ENCODE results near the gene DCUN1D2. TPM values are rescaled to one million over a fixed set of nuclear protein-coding genes. Genes with fewer than 3 reads are reported as not detected.

The DCUN1D2 gene
- total RNA-seq, 3 donors from 2014 or later, result 15.8 to 22.4 (median 16.4) TPM

DNA sequence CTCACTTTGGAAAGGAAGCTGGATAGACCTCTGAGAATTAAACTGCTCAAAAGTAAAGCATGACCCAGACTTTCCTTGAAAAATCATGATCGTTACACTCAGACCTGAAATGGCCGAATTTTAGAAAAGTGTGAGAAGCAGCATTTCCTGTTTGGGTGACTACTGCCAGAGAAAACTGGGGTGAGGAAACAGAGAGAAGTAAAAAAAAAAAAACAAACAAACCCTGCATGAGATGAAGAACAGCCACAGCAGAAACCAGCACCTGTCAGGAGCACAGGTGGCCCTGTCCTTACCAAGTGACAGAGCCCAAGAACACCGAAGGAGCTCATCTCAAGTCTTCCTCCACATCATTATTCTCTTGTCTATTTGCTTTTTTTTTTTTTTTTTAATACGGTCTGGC lies 25.2 kb downstream of the DCUN1D2 start:
- Histone ChIP-seq H3K36me3 (peaks cover under 1% of the 10 kb centered on the region), H3K4me3 (no peak overlapping the region), H3K27ac (no peak overlapping the region), H3K9me3 (no peaks in the 10 kb centered on the region), H3K4me1 (no peaks in the 10 kb centered on the region), H3K27me3 (no peaks in the 10 kb centered on the region)
- TF ChIP-seq, protein P1, sequence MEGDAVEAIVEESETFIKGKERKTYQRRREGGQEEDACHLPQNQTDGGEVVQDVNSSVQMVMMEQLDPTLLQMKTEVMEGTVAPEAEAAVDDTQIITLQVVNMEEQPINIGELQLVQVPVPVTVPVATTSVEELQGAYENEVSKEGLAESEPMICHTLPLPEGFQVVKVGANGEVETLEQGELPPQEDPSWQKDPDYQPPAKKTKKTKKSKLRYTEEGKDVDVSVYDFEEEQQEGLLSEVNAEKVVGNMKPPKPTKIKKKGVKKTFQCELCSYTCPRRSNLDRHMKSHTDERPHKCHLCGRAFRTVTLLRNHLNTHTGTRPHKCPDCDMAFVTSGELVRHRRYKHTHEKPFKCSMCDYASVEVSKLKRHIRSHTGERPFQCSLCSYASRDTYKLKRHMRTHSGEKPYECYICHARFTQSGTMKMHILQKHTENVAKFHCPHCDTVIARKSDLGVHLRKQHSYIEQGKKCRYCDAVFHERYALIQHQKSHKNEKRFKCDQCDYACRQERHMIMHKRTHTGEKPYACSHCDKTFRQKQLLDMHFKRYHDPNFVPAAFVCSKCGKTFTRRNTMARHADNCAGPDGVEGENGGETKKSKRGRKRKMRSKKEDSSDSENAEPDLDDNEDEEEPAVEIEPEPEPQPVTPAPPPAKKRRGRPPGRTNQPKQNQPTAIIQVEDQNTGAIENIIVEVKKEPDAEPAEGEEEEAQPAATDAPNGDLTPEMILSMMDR (IDR thresholded peaks at IDR 0.05), result no peak
- TF ChIP-seq POLR2AphosphoS5 (IDR thresholded peaks at IDR 0.05), result no peak
- no peak for TF ChIP-seq POLR2A (IDR thresholded peaks at IDR 0.05)
- no peak for DNase-seq (ENCODE audit: low spot score in 2 of 2)
- intact Hi-C loops (cut with DNase I; ENCODE audit: low total_unique reads), result no loop called here

DNA sequence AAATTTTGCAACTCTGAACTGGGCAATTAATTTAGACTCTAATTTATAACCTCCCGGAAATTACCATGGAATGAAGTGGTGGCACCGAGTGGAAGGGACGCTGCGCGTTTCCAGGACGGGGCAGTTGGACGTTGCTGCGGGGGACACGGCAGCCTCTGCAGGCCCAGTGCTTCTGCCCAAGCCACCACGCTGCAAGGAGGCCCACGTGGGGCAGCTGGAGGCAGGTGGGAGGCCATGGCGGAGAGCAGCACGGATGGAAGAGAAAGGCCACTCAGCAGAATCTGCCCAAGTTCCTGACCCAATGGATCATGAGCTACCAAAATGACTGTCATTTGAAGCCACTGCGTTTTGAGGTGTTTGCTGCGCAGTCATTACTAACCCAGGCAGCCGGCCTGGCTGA lies 26.0 kb downstream of the DCUN1D2 start:
- intact Hi-C loops (cut with DNase I; ENCODE audit: low total_unique reads), result no loop called here
- no peak for TF ChIP-seq POLR2A (IDR thresholded peaks at IDR 0.05)
- H3K4me1 ChIP-seq, result no peaks in the 10 kb centered on the region
- no peak overlapping the region for H3K4me3 ChIP-seq
- H3K27ac ChIP-seq, result no peak overlapping the region
- H3K9me3 ChIP-seq, result no peaks in the 10 kb centered on the region
- no peaks in the 10 kb centered on the region for H3K27me3 ChIP-seq
- H3K36me3 ChIP-seq, result peaks cover 9% of the 10 kb centered on the region
- no peak for DNase-seq (ENCODE audit: low spot score in 2 of 2)

DNA sequence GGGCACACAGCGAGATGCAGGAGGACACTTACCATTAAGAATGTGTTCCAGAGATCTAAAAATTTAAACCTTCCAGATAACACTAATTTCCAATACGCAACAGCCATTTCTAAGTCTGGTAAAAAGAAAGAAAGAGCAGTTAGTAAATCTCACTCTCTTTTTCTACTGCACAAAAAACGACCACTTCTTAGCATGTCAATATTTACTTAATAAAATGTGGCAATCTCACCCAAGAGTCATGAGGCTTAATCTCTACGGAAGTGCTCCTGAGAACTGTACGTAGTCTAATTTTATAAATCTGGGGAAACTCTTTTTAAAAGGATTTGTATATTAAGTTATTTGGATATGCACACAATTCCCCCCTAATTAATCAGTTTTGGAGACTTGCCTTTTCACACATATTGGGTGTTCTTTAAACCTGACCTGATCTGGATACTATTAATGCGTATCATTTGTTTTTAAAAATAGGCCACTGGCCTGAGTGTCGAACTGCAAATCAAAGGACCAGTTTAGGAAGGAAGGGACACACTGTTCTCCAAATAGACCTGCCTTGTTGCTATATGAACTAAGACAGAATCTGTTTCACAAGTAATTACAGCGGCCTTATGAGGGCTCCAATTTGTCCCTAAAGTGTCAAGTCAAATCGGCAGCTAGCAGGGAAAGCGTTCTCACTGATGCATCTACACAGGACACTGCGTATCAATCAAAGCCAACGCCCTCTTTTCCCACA lies 29.3 kb downstream of the DCUN1D2 start:
- intact Hi-C loops (cut with DNase I; ENCODE audit: low total_unique reads), result no loop called here
- no peaks in the 10 kb centered on the region for H3K9me3 ChIP-seq
- no peaks in the 10 kb centered on the region for H3K27me3 ChIP-seq
- H3K4me3 ChIP-seq, result no peak overlapping the region
- H3K36me3 ChIP-seq, result peaks cover 9% of the 10 kb centered on the region
- TF ChIP-seq, protein P1 (IDR thresholded peaks at IDR 0.05), result no peak
- TF ChIP-seq POLR2AphosphoS5 (IDR thresholded peaks at IDR 0.05) (no peak), POLR2A (IDR thresholded peaks at IDR 0.05) (no peak)
- no peak overlapping the region for H3K27ac ChIP-seq
- no peaks in the 10 kb centered on the region for H3K4me1 ChIP-seq
- DNase-seq (ENCODE audit: low spot score in 2 of 2), result no peak

DNA sequence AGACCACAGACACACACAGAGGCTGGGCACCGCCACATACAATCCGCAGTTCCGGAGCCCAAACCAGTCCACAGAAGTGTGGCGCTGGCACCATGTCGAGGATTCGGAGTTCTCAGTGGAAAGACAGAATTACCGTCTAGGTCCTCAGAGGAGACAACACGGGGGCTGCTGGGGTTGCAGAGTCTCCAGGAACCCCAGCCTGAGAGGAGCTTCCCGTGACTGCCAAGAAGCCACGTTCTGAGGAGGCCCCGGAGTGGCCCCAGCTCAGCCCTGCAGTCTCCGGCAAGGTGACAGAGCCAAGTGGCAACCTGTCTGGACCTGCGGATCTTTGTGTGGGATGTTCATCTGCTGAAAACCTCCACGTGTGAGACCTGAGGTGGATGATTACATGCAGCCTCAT lies 29.9 kb downstream of the DCUN1D2 start:
- H3K9me3 ChIP-seq, result no peaks in the 10 kb centered on the region
- H3K27me3 ChIP-seq, result no peaks in the 10 kb centered on the region
- H3K4me1 ChIP-seq, result no peaks in the 10 kb centered on the region
- no peak overlapping the region for H3K4me3 ChIP-seq
- peaks cover 9% of the 10 kb centered on the region for H3K36me3 ChIP-seq
- H3K27ac ChIP-seq, result no peak overlapping the region
- intact Hi-C loops (cut with DNase I; ENCODE audit: low total_unique reads), result no loop called here
- DNase-seq (ENCODE audit: low spot score in 2 of 2), result no peak
- TF ChIP-seq, protein P1 (IDR thresholded peaks at IDR 0.05), result no peak
- TF ChIP-seq POLR2A (IDR thresholded peaks at IDR 0.05), result no peak
- TF ChIP-seq POLR2AphosphoS5 (IDR thresholded peaks at IDR 0.05), result no peak

DNA sequence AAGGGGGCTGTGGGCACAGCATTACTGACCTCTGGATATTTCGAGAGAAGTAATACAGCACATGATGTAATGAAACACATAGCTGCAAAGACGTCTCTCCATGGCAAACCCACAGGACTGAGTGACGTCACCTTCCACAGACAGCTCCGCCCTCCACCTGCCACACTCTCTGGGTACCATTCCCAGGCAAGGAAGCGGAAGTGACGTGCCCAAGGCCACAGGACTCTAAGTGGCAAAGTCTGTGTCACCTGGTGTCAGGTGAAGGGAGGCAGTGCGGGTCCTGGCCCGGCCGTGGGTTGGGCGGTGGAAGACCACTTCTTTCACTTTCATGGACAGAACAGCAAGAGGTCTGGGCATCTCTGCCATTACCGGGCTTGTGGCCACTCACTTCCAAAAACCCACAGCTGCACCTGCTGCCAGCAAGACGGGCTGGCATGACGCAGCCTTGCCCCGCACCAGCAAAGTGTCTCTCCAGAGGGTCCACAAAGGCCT lies 30.4 kb downstream of the DCUN1D2 start:
- H3K4me3 ChIP-seq, result no peak overlapping the region
- DNase-seq (ENCODE audit: low spot score in 2 of 2), result no peak
- H3K27me3 ChIP-seq, result no peaks in the 10 kb centered on the region
- H3K27ac ChIP-seq, result no peak overlapping the region
- no peaks in the 10 kb centered on the region for H3K9me3 ChIP-seq
- H3K4me1 ChIP-seq, result no peaks in the 10 kb centered on the region
- peaks cover 9% of the 10 kb centered on the region for H3K36me3 ChIP-seq
- intact Hi-C loops (cut with DNase I; ENCODE audit: low total_unique reads), result no loop called here
- TF ChIP-seq POLR2AphosphoS5 (IDR thresholded peaks at IDR 0.05), result no peak
- TF ChIP-seq, protein P1 (IDR thresholded peaks at IDR 0.05), result no peak
- TF ChIP-seq POLR2A (IDR thresholded peaks at IDR 0.05), result no peak

Measured in breast epithelium (tissue), 4 donors.